Stomach (tissue), 9 donors: ENCODE measurements around the gene IQCE. TPM values are rescaled to one million over a fixed set of nuclear protein-coding genes. Genes with fewer than 3 reads are reported as not detected.

ENCODE experiments used
- DNase-seq, 2 donors: peaks; one replicate each; pipeline versions ENCODE4 v3.0.0 to v3.0.0-alpha.2; 2013 to 2019
- H3K27ac ChIP-seq, 5 donors: fragments of 200-600 bp in 4 of 5; sonication (generic) in 4 of 5; one replicate each; pipeline ENCODE4 v1.5.1; 2013 to 2019; ENCODE audit warnings: mild to moderate bottlenecking in 1 of 5, moderate library complexity in 1 of 5
- H3K27me3 ChIP-seq, 3 donors: fragments of 200-600 bp; sonication (generic); one replicate each; pipeline ENCODE4 v1.5.1; 2017 to 2019; ENCODE audit warnings: mixed run types in 1 of 3
- H3K36me3 ChIP-seq, 4 donors: fragments of 200-600 bp; sonication (generic); 1 replicate in 3 of 4; 2 replicates in 1 of 4; pipeline ENCODE4 v1.5.1; 2016 to 2019
- H3K4me1 ChIP-seq, 4 donors: fragments of 200-600 bp; sonication (generic); one replicate each; pipeline ENCODE4 v1.5.1; 2016 to 2019
- H3K4me3 ChIP-seq, 4 donors: fragments of 200-600 bp; sonication (generic) in 3 of 4; one replicate each; pipeline ENCODE4 v1.5.1; 2016 to 2019; ENCODE audit warnings: mild to moderate bottlenecking in 1 of 4
- H3K9me3 ChIP-seq, 4 donors: fragments of 200-600 bp; sonication (generic); one replicate each; pipeline ENCODE4 v1.5.1; 2016 to 2019
- EP300 ChIP-seq: sonication (generic); formaldehyde crosslinking; IDR thresholded peaks from one replicate; pipeline ENCODE4 v1.6.1; 2017; ENCODE audit warnings: antibody characterized with exemption
- POLR2A ChIP-seq, 4 donors: fragments of 450-650 bp; IDR thresholded peaks; one replicate each; pipeline ENCODE4 v1.6.1; 2016; ENCODE audit warnings: antibody characterized with exemption in 4 of 4, control low read depth in 2 of 4, mild to moderate bottlenecking in 1 of 4, moderate library complexity in 1 of 4
- POLR2AphosphoS5 ChIP-seq, 3 donors: sonication (generic); formaldehyde crosslinking; IDR thresholded peaks; one replicate each; pipeline ENCODE4 v1.6.1; 2016; ENCODE audit warnings: antibody characterized with exemption in 3 of 3
- WGBS, 5 donors: extraction: QIAGEN DNeasy Blood & Tissue Kit in 3 of 5; methylation state at CpG; one replicate each; pipeline versions ENCODE4 v1.1.5 to v1.1.7; 2013 to 2018; 5-methylcytosine and 5-hydroxymethylcytosine counted together
- intact Hi-C: fragments of 100-400 bp; cut with DNase I; formaldehyde crosslinking; loops from one replicate; pipeline ENCODE4 v1.15.1; 2023; ENCODE audit warnings: low total_unique reads
- polyA plus RNA-seq, 3 donors: library from polyadenylated mRNA; stranded (reverse); fragments of 200-250 nt; gene quantifications; one replicate each; pipeline ENCODE4 v1.2.3, GENCODE V29; 2013
- total RNA-seq, 5 donors: library from RNA; depleted of rRNA; stranded (reverse); fragments of >200 nt; gene quantifications; one replicate each; pipeline versions ENCODE4 v1.1.0 to v1.2.3, GENCODE V29; 2014 to 2016
- TF ChIP-seq, protein P1 (sequence below), 7 experiments: fragments of 450-650 bp in 4 of 7; fragments of 200-600 bp in 3 of 7; sonication (generic) in 3 of 7; IDR thresholded peaks; one replicate each; pipeline ENCODE4 v1.5.1; 2016 to 2019; ENCODE audit warnings: antibody characterized with exemption in 7 of 7, control low read depth in 2 of 7, mild to moderate bottlenecking in 1 of 7
- donor health status: healthy with polysubstance abuse.
- donor health status: Bipolar disorder and iron deficiency.
- donor health status: healthy.

The IQCE gene
- total and polyA plus RNA-seq, 8 donors = 1.8 to 248 (median 10.9) TPM

DNA sequence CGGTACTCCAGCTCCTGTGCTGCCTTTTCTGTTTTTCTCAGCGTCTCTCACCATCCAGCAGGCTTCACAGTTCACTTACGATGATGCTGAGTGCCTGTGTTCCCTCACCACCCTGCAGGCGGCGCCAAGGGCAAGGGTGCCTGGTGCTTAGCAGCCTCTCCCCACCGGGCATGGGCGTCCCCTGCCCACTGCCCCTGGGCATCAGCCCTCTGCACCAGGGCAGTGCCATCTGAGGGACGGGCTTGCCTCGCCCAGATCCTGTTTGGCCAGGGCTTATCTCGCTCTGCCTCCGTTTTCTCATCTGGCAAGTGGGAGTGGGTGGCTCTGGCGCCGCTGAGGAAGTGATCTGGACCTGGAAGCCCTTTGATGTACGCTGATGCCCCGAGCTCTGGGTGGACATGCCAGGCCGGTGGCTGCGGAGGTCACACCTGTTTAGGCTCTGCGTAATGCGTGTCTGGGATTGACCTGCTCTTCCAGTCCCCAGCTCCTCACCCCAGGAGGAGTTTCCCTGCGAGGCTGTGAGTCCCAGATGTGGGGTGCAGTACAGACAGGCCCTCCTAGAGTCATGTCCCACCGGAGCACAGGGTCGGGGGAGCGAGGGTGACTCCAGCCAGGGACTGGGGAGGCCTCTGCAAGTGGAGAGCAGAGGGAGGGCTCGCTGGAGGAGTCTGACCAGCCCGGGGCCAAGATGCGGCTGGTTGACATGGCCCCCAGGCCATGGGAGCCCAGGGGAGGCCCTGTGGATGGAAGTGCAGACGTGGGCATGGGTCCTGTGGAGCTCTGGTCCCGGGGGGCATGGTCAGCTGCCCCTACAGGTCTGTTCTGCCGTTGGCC lies 84.8 kb downstream of the IQCE start:
- Histone ChIP-seq H3K4me3 (no peak overlapping the region), H3K9me3 (no peaks in the 10 kb centered on the region), H3K4me1 (peaks cover 32 to 72% (median 53%) of the 10 kb centered on the region in 4 donors), H3K27ac (no peak overlapping the region), H3K36me3 (peaks cover 11 to 24% (median 19%) of the 10 kb centered on the region in 4 donors), H3K27me3 (no peaks in the 10 kb centered on the region)
- intact Hi-C loops = no loop called here
- TF ChIP-seq, protein P1, sequence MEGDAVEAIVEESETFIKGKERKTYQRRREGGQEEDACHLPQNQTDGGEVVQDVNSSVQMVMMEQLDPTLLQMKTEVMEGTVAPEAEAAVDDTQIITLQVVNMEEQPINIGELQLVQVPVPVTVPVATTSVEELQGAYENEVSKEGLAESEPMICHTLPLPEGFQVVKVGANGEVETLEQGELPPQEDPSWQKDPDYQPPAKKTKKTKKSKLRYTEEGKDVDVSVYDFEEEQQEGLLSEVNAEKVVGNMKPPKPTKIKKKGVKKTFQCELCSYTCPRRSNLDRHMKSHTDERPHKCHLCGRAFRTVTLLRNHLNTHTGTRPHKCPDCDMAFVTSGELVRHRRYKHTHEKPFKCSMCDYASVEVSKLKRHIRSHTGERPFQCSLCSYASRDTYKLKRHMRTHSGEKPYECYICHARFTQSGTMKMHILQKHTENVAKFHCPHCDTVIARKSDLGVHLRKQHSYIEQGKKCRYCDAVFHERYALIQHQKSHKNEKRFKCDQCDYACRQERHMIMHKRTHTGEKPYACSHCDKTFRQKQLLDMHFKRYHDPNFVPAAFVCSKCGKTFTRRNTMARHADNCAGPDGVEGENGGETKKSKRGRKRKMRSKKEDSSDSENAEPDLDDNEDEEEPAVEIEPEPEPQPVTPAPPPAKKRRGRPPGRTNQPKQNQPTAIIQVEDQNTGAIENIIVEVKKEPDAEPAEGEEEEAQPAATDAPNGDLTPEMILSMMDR (IDR thresholded peaks at IDR 0.05) = peak in 1 of 7 experiments; percentile 11
- TF ChIP-seq EP300 = no peak
- no peak for TF ChIP-seq POLR2A (IDR thresholded peaks at IDR 0.05)
- DNase-seq = no peak
- WGBS, 5 donors = 69 to 78% (median 77%) methylated on average over 28 to 29 of the region's 29 CpGs

DNA sequence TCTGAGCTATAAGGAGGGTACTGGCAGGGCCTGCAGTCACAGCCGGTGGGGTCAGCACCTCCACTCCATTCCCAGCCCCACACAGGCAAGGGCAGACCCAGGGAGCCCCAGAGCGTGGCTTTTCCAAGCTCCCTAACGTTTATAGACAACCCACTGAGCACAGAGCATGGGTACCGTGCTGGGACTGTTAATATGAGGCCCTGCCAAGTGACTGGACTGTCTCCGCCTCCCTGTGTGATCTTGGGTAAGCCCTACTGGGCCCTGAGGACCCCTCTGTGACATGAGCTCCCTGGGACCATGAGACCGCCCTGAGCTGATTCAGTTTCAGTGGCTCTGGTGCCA lies 85.4 kb downstream of the IQCE start:
- no peaks in the 10 kb centered on the region for H3K9me3 ChIP-seq
- TF ChIP-seq EP300 (no peak), POLR2AphosphoS5 (IDR thresholded peaks at IDR 0.05) (no peak), POLR2A (IDR thresholded peaks at IDR 0.05) (no peak)
- TF ChIP-seq, protein P1 (IDR thresholded peaks at IDR 0.05) = no peak
- no peaks in the 10 kb centered on the region for H3K27me3 ChIP-seq
- H3K4me1 ChIP-seq = peaks cover 32 to 66% (median 48%) of the 10 kb centered on the region in 4 donors
- intact Hi-C loops = no loop called here
- DNase-seq = no peak
- 77 to 93% (median 82%) methylated on average over 3 to 6 of the region's 6 CpGs for WGBS, 5 donors
- no peak overlapping the region for H3K4me3 ChIP-seq
- H3K36me3 ChIP-seq = peaks cover 11 to 30% (median 23%) of the 10 kb centered on the region in 4 donors
- H3K27ac ChIP-seq = peak overlapping the region in 2 of 5 donors; percentile 21 to 23

DNA sequence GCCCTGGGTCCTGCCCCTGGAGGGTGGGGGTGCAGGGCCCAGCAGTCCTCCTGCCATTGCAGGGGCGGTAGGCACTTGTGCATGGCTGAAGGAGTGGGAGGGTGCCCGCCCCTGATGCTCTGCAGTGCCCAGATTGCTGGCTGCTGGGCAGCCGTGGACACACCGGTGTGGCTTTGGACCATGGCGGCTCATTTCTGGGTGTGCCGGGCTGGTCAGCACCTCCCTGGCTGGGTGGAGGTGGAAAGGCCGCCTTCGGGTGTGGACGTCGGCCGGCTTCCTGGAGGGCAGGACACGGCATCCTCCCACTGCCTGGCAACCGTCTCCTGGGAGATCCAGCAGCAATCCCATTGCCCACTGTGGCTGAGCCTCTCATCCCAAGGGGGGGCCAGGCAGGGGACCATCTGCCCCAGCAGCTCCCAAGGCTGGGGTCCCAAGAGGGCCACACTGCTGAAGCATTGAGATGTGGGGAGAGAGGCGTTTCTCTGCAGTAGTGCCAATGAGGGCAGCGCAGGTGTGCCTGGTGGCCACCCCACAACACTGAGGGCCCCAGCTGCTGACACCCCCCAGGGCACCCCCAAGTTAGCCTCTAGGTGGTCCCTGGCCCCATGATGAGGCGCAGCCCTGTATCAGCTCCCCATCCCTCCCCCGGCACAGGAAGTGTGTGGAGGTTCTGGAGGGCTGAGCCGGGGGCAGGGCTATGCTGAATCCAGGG lies 85.9 kb downstream of the IQCE start:
- peak in 1 of 2 donors; percentile 52 for DNase-seq
- peak overlapping the region in 2 of 5 donors; percentile 21 to 23 for H3K27ac ChIP-seq
- peaks cover 32 to 61% (median 45%) of the 10 kb centered on the region in 4 donors for H3K4me1 ChIP-seq
- H3K36me3 ChIP-seq = peaks cover 11 to 35% (median 28%) of the 10 kb centered on the region in 4 donors
- TF ChIP-seq EP300 (no peak), POLR2A (IDR thresholded peaks at IDR 0.05) (no peak), POLR2AphosphoS5 (IDR thresholded peaks at IDR 0.05) (no peak)
- TF ChIP-seq, protein P1 (IDR thresholded peaks at IDR 0.05) = no peak
- no peaks in the 10 kb centered on the region for H3K9me3 ChIP-seq
- intact Hi-C loops = no loop called here
- WGBS, 5 donors = 44 to 72% (median 61%) methylated on average over 8 to 18 of the region's 18 CpGs
- H3K4me3 ChIP-seq = no peak overlapping the region
- H3K27me3 ChIP-seq = no peaks in the 10 kb centered on the region

DNA sequence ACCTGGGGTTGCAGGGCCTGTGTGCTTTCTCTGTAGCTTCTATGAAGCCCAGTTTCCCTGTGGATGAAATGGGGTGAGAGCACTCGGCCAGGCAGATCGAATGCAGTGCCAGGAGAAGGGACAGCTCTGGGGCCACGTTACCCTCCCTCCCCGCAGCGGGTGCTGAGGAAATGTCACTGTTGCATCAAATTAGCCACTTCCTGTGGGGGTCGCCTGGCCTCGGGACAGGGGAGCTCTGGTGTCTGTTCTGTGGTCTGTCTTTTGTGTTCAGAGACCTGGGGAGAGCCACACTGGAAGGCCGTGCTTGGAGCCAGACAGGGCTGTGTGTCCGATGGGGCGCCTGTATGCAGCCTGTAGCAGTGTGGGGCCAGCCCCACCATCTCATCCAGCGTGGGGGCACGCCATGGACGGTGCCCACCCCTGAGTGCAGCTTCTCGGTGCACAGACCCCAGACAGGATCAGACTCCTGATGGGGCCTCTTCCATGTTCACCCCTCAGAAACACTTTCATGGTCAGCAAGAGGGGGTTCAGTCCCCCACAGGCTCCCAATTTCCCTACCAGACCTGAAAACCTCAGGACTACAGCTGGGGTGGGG lies 86.6 kb downstream of the IQCE start:
- Histone ChIP-seq H3K27me3 (no peaks in the 10 kb centered on the region), H3K36me3 (peaks cover 16 to 42% (median 34%) of the 10 kb centered on the region in 4 donors), H3K4me3 (no peak overlapping the region), H3K4me1 (peaks cover 29 to 54% (median 38%) of the 10 kb centered on the region in 4 donors), H3K27ac (peak overlapping the region in 2 of 5 donors; percentile 21 to 23), H3K9me3 (no peaks in the 10 kb centered on the region)
- peak in 1 of 2 donors; percentile 64 for DNase-seq
- WGBS, 5 donors = 57 to 71% (median 64%) methylated on average over 10 to 14 of the region's 14 CpGs; no CpG with 5 or more reads in 1 of the 5 donors
- no peak for TF ChIP-seq EP300
- TF ChIP-seq POLR2A (IDR thresholded peaks at IDR 0.05) = no peak
- no peak for TF ChIP-seq POLR2AphosphoS5 (IDR thresholded peaks at IDR 0.05)
- TF ChIP-seq, protein P1 (IDR thresholded peaks at IDR 0.05) = no peak
- intact Hi-C loops = no loop called here
